Pulmonary artery endothelial cell (primary cell): ENCODE measurements around the gene GPATCH3. TPM values are rescaled to one million over a fixed set of nuclear protein-coding genes. Genes with fewer than 3 reads are reported as not detected.
A peak's percentile ranks its signal among the peaks of the same experiment; 100 is the strongest.
"Not testable (repeated sequence)": the region's sequence is repeated elsewhere in the genome, so short reads cannot be mapped to it uniquely, and the experiment has no call there.

Experiments used
- DNase-seq: peaks from one replicate; pipeline ENCODE4 v3.0.0-alpha.2; 2011; ENCODE audit warnings: low read depth, low spot score
- total RNA-seq: library from RNA; depleted of rRNA; stranded (reverse); fragments of >200 nt; gene quantifications from 2 replicates; pipeline ENCODE4 v1.2.3, GENCODE V29; 2014

Gene GPATCH3
- total RNA-seq, 1 donor from 2014 or later: 14.4 TPM

GRCh38 chr1:26913754-26914619 is 13.7 kb upstream of the GPATCH3 start, which contains the start of gene NR0B2:
NR0B2 (minus strand) TSS chr1:26913975; CDS start chr1:26913940, 35 bp downstream.
- no peak for DNase-seq

- DNase-seq: no peak
Observed at GRCh38 chr1:26913389-26913753, 13.1 kb upstream of the GPATCH3 start.

DNA sequence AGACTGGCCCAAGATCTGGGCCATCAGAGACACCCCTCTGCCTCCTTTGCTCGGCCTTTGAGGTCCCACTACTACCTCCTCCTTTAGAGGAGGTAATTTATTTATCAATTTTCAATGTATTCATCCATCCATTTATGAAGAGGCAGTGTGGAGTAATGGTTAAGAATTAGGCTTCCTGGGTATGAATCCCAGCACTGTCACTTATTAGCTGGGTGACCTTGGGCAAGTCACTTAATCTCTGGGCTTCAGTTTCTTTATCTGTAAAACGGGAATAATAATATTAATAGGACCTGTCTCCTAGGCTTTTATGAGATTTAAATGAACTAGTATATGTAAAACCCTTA is 11.9 kb upstream of the GPATCH3 start:
- DNase-seq: no peak

DNA sequence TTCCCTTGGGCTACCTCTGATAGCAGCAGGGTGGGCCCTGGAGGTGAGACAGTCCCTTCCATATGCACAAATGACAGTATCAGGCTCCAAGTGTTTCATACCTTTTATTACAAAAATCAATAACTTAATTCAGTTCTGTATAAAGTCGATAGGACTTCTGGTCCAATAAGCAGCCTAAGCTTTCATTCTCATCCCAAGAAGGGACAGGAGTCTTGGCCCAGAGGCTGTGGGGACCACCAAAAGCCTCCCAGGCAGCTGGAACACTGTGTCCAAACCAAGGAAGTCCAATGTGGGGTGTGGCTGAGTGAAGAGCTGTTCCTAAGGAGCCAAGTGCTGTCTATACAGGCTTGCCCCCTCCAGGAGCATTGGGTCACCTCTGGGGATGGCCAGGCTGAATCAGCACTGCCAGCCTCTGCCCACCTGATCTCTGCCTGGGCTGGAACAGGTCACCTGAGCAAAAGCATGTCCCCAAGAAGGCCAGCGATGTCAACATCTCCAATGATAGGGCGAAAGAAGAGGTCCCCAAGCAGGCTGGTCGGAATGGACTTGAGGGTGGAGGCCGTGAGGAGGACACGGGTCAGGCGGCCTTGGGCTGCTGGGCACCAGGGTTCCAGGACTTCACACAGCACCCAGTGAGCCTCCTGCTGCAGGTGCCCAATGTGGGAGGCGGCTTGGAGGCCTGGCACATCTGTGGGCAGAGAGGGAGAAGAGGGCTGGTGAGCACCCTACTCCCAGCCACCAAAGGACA is 11.3 kb upstream of the GPATCH3 start:
- DNase-seq: no peak

DNA sequence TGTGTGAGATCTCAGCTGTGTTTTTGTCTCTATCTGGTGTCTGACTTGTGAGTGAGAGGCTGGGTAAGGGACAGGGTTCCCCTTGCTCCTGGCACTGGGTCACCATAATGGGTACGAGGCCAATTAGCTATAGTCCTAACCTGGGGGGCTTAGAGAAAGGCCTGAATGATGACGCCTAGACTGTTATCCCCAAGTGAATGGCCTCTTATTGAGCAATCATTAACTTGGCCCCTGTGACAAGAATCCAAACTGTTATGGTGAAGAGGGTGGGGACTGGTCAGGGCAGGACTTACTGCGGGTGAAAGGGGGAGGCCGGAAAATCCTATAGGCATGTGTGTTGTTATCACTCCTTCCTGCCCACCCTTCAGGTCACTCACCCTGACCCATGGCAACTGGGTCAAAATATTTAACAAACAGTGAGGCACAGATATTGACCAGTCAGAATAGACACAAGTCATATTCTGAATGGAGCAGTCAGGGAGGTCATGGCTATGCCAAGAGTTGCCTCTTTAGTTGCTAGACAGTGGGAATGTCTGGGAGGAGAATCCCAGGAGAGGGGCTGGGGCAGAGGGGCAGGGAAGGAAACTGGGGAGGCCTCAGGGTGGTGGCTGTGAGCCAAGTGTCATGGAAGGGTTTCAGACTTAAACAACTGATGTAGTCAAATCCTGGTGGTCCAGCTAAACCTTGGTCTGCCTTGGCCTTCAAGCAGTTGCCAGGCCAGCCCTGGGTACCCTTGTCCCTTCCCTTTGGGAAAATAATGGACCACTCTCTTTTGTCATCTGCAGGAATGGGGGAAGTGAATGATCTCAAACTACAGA is 10.3 kb upstream of the GPATCH3 start:
- no peak for DNase-seq

GRCh38 chr1:26909951-26910342 is 9.7 kb upstream of the GPATCH3 start:
- DNase-seq: no peak

DNA sequence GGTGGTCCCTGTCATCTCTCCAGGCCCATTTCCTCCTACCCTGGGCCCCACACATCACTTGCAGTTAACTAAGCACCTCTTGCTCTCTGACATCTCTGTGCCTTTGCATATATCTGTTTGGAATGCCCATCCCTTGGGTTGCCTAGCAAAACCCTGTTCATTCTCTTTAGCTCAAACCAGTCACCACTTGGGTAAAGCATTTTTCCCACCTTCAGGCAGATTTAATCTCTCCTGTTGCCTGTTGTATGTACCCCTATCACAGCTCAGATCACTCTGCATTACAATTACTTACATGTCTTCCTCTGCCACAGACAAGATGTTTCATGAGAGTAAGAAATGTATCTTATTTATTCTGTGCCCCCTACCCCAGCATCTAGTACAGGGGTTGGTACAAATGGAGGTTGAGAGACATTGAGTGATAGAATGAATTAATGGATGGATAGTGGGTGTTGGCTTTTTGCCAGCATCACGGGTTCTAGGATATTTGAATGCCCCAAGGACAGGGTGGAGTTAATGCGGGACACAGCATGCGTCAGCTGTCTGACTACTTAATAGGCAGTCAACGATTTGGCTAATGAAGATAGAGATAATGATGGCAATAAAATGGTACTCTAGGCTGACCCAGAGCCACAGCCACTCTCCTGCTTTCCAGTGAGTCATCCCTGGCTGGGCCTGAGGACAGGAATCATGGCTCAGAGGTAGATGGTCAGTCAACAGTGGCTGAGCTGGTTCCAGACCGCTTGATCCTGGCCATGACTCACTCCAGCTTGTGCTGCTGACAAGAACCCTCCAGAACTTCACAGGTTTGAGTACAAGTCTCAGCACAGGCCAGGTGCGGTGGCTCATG is 7.0 kb upstream of the GPATCH3 start:
- DNase-seq: peak; percentile 35

DNA sequence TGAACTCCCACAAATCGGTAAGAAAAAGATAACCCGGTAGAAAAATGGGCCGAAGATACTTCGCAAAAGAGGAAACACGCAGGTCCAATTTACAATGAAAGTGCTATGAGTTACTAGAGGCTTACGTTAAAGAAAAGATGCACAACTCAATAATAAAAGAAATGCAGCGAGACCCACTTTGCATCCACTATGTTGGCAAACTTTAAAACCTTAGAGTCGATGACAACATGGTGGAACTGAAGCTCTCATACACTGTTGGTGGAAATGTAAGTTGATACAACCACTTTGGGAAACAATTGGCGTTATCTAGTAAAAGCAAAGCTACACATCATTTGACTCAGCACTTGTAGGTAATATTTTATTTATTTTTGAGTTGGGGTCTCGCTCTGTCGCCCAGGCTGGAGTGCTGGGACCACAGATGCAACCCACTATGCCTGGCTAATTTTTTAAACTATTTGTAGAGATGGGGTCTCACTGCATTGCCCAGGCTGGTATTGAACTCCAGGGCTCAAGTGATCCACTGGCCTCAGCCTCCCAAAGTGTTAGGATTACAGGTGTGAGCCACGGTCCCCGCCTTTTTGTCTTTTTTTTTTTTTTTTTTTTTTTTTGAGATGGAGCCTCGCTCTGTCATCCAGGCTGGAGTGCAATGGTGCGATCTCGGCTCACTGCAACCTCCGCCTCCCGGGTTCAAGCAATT is 696 bp upstream of the GPATCH3 start:
- no peak for DNase-seq

DNA sequence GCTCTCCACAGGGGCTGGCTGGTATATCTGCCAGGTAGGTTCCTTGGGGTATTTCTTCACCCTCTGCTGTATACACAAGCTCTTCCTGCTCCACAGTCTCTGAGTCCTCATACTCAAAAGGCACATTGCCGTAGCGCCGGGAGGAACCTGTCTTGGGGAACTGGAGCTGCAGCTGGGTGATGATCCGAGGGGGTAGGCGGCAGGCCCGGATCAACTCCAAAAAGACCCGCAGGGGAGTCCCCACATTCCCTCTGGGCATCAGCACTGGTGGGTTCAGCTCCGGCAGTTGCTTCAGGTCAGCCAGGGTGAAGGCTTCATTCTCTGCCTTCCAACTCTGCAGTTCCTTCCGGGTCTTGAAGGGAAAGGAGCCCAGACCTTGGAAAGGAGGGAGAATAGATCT is 2.9 kb downstream of the GPATCH3 start:
- DNase-seq: no peak

DNA sequence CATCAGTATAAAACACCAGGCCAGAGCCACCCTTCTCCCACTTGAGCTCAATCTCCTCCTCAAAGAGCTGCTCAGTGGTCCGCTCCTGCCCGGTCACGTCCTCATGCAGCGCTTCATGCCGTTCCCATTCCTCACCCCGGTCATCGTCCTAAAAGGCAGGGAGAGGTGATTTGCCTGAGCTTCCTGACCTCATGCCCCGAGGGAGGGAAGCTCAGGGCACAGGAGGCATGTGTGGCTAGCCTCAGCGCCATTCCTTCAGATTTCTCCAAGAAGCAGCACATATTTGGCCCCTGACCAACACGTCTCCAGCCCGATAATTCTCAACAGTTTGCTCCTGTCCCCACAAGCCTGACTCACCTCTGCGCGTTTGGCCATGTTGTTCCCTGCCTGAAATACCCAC is 6.0 kb downstream of the GPATCH3 start:
- DNase-seq: no peak

- DNase-seq: no peak
Observed at GRCh38 chr1:26890467-26890796, 9.8 kb downstream of the GPATCH3 start.

- peak; percentile 36 for DNase-seq
Observed at GRCh38 chr1:26889551-26890466, 10.5 kb downstream of the GPATCH3 start, which contains the start of gene GPN2. GPN2 (minus strand) TSS chr1:26890283; CDS start chr1:26890096, 187 bp downstream.

DNA sequence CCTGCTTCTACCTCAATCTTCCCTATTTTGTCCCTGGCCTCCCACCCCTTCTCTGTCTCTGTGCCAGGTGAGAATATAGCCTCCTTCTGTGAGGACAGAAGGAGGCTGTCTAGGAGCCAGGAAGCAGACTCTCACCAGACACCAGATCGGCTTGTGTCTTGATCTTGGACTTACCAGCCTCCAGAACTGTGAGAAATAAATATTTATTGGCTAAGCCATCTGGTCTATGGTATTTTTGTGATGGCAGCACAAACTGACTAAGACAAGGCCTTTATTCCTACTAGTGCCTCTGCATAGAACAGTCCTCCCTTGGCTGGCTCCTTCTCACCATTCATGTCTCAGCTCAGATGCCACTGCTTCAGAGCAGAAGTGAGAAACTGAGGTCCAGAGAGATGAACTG is 12.0 kb downstream of the GPATCH3 start:
- no peak for DNase-seq

DNA sequence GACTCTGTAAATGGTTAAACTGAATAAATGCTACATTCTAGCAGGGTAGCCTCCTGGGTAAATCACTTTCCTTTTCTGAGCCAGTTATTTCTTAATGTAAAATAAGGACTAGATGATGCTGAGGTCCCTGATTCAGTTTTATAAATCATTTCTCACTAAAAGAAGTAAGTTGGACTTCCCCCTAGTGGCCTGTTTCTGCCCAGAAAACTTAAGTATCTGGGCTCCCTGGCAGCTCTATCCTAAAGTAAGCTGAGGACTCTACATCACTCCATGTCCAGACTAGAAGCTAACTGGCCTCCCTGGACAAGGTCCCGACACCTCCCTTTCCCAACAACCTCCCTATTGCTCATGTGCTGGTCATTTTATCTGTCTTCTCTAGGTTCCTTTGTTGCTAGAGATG is 13.1 kb downstream of the GPATCH3 start:
- DNase-seq: no peak

DNA sequence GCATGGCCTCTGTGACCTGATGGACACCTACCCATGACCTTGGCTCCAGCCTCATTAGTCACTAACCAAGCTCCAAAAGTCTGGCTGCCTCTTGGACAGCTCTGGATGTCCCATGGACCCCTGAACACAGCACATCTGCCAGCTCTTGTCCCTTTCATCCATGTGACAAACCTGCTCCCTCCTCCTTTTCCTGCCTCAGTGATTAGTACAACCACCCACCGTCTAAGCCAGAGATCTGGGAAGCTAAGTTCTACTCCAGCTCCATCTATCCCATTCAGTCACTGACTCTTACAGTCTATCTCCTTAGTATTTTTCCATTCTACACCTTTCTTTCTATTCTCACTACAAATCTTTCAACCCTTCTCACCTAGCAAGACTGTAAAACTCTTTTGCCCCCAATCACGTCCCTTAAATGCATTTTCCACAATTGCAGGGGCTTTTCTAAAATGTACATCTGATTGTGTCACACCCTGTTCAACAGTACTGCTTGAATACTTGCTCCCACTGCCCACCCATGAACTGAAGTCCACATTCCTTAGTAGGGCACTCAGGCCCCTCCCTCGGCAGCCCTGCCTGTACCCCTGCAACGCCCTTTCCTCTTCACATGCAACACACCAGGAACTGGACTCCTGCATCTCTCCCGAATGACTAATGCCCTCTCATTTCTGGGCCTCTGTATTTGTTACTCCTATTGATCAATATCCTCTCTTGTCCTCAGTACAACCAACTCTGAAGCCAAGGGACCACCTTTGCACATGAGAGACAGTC is 17.4 kb downstream of the GPATCH3 start:
- no peak for DNase-seq

GRCh38 chr1:26881611-26882010 is 18.7 kb downstream of the GPATCH3 start:
- not testable (repeated sequence) for DNase-seq

- DNase-seq: no peak
Observed at GRCh38 chr1:26879793-26880192, 20.5 kb downstream of the GPATCH3 start.

- no peak for DNase-seq
Observed at GRCh38 chr1:26877326-26877725, 22.9 kb downstream of the GPATCH3 start.

GRCh38 chr1:26874896-26875295 is 25.4 kb downstream of the GPATCH3 start:
- DNase-seq: no peak
